ENCODE data around the gene CACNG4. TPM values are rescaled to one million over a fixed set of nuclear protein-coding genes. Genes with fewer than 3 reads are reported as not detected.
"Not testable (repeated sequence)": the region's sequence is repeated elsewhere in the genome, so short reads cannot be mapped to it uniquely, and the experiment has no call there.

Gene CACNG4
- total and polyA plus RNA-seq, 12 donors: 0.11 to 2.4 (median 0.88) TPM; not detected in 4

GRCh38 chr17:67033613-67034012 lies 69.1 kb downstream of the CACNG4 start:
- Histone ChIP-seq H3K4me1 (replicated peaks in 1 of 2) (no peaks in the 10 kb centered on the region), H3K9me3 (replicated peaks in 1 of 3) (no peaks in the 10 kb centered on the region), H3K27me3 (no peaks in the 10 kb centered on the region), H3K36me3 (replicated peaks in 1 of 2) (no peaks in the 10 kb centered on the region), H3K4me3 (no peak overlapping the region), H3K27ac (no peak overlapping the region)
- DNase-seq: no peak
- intact Hi-C loops (cut with DNase I): no loop called here
- WGBS, 4 donors: 61 to 82% (median 71%) methylated on average over 7 to 9 of the region's 9 CpGs
- no peak for TF ChIP-seq CTCF (IDR thresholded peaks at IDR 0.05)
- TF ChIP-seq POLR2A (IDR thresholded peaks at IDR 0.05): no peak

GRCh38 chr17:67035131-67036083 lies 70.9 kb downstream of the CACNG4 start:
- no peak for DNase-seq
- no peaks in the 10 kb centered on the region for H3K4me1 ChIP-seq (replicated peaks in 1 of 2)
- intact Hi-C loops (cut with DNase I): no loop called here
- no peak overlapping the region for H3K4me3 ChIP-seq
- TF ChIP-seq CTCF (IDR thresholded peaks at IDR 0.05) (no peak), POLR2A (IDR thresholded peaks at IDR 0.05) (no peak)
- WGBS, 4 donors: 80 to 89% (median 81%) methylated on average over 11 of the region's 11 CpGs
- H3K27ac ChIP-seq: no peak overlapping the region
- no peaks in the 10 kb centered on the region for H3K27me3 ChIP-seq
- H3K36me3 ChIP-seq (replicated peaks in 1 of 2): no peaks in the 10 kb centered on the region
- H3K9me3 ChIP-seq (replicated peaks in 1 of 3): no peaks in the 10 kb centered on the region

- DNase-seq: no peak
- intact Hi-C loops (cut with DNase I): no loop called here
- Histone ChIP-seq H3K36me3 (replicated peaks in 1 of 2) (no peaks in the 10 kb centered on the region), H3K27ac (no peak overlapping the region), H3K4me3 (no peak overlapping the region), H3K27me3 (no peaks in the 10 kb centered on the region), H3K9me3 (replicated peaks in 1 of 3) (no peaks in the 10 kb centered on the region), H3K4me1 (replicated peaks in 1 of 2) (no peaks in the 10 kb centered on the region)
- TF ChIP-seq POLR2A (IDR thresholded peaks at IDR 0.05) (no peak), CTCF (IDR thresholded peaks at IDR 0.05) (no peak)
- 52 to 81% (median 66%) methylated on average over 2 to 5 of the region's 5 CpGs for WGBS, 4 donors
These were observed 74.4 kb downstream of the CACNG4 start for GRCh38 chr17:67038861-67039365.

- TF ChIP-seq CTCF (IDR thresholded peaks at IDR 0.05): no peak
- no peak for TF ChIP-seq POLR2A (IDR thresholded peaks at IDR 0.05)
- intact Hi-C loops (cut with DNase I): no loop called here
- 91 to 97% (median 94%) methylated on average over 6 of the region's 6 CpGs for WGBS, 4 donors
- no peaks in the 10 kb centered on the region for H3K27me3 ChIP-seq
- H3K36me3 ChIP-seq (replicated peaks in 1 of 2): no peaks in the 10 kb centered on the region
- peaks cover 12% of the 10 kb centered on the region in 2 donors for H3K4me1 ChIP-seq (replicated peaks in 1 of 2)
- H3K9me3 ChIP-seq (replicated peaks in 1 of 3): no peaks in the 10 kb centered on the region
- H3K27ac ChIP-seq: no peak overlapping the region
- H3K4me3 ChIP-seq: no peak overlapping the region
- DNase-seq: no peak
These were observed 76.1 kb downstream of the CACNG4 start for GRCh38 chr17:67040652-67041051.

- H3K9me3 ChIP-seq (replicated peaks in 1 of 3); intact Hi-C loops (cut with DNase I); H3K27ac ChIP-seq; H3K27me3 ChIP-seq; DNase-seq; H3K36me3 ChIP-seq (replicated peaks in 1 of 2); H3K4me3 ChIP-seq: not testable (repeated sequence)
- 92 to 95% (median 94%) methylated on average over 5 of the region's 5 CpGs for WGBS, 4 donors
- H3K4me1 ChIP-seq (replicated peaks in 1 of 2): peaks cover 12% of the 10 kb centered on the region in 2 donors
These were observed 76.6 kb downstream of the CACNG4 start for GRCh38 chr17:67041119-67041518.
